Stromal cell of bone marrow (primary cell): ENCODE measurements around the gene IGFBPL1.
A peak's percentile ranks its signal among the peaks of the same experiment; 100 is the strongest.
"Not testable (repeated sequence)": the region's sequence is repeated elsewhere in the genome, so short reads cannot be mapped to it uniquely, and the experiment has no call there.

Experiments
- DNase-seq: peaks from one replicate; pipeline ENCODE4 v3.0.0-alpha.2; 2012; ENCODE audit warnings: low read depth

Gene IGFBPL1

GRCh38 chr9:38377336-38378083, 46.7 kb downstream of the IGFBPL1 start:
- DNase-seq = not testable (repeated sequence)

- DNase-seq = no peak
These were observed 48.1 kb downstream of the IGFBPL1 start for GRCh38 chr9:38376021-38376670.

- DNase-seq = no peak
These were observed 48.7 kb downstream of the IGFBPL1 start for GRCh38 chr9:38375572-38375963.

GRCh38 chr9:38374847-38375571, 49.2 kb downstream of the IGFBPL1 start:
- no peak for DNase-seq

GRCh38 chr9:38373679-38374078, 50.6 kb downstream of the IGFBPL1 start:
- no peak for DNase-seq

- DNase-seq = no peak
These were observed 51.3 kb downstream of the IGFBPL1 start for GRCh38 chr9:38372762-38373619.

- DNase-seq = no peak
These were observed 52.8 kb downstream of the IGFBPL1 start for GRCh38 chr9:38371495-38371894.

- no peak for DNase-seq
These were observed 54.1 kb downstream of the IGFBPL1 start for GRCh38 chr9:38370176-38370575.

GRCh38 chr9:38368731-38369130, 55.5 kb downstream of the IGFBPL1 start:
- no peak for DNase-seq

- DNase-seq = no peak
These were observed 56.4 kb downstream of the IGFBPL1 start for GRCh38 chr9:38367898-38368297.

GRCh38 chr9:38363589-38363925, 60.7 kb downstream of the IGFBPL1 start:
- no peak for DNase-seq

GRCh38 chr9:38362852-38363588, 61.2 kb downstream of the IGFBPL1 start:
- DNase-seq = peak; percentile 69

- no peak for DNase-seq
These were observed 62.8 kb downstream of the IGFBPL1 start for GRCh38 chr9:38361473-38361850.

- no peak for DNase-seq
These were observed 63.3 kb downstream of the IGFBPL1 start for GRCh38 chr9:38360839-38361472.

GRCh38 chr9:38359689-38360385, 64.4 kb downstream of the IGFBPL1 start:
- peak; percentile 50 for DNase-seq

- DNase-seq = no peak
These were observed 65.0 kb downstream of the IGFBPL1 start for GRCh38 chr9:38359297-38359653.

GRCh38 chr9:38358390-38359296, 65.6 kb downstream of the IGFBPL1 start:
- no peak for DNase-seq

- no peak for DNase-seq
These were observed 66.7 kb downstream of the IGFBPL1 start for GRCh38 chr9:38357350-38358114.

GRCh38 chr9:38356851-38357250, 67.4 kb downstream of the IGFBPL1 start:
- DNase-seq = no peak
